ENCODE results near the gene HPSE2.
"Not testable (repeated sequence)": the region's sequence is repeated elsewhere in the genome, so short reads cannot be mapped to it uniquely, and the experiment has no call there.

Gene HPSE2

GRCh38 chr10:98915911-98916310, 319.7 kb downstream of the HPSE2 start:
- DNase-seq: no peak

GRCh38 chr10:98910546-98910945, 325.1 kb downstream of the HPSE2 start:
- no peak for DNase-seq

GRCh38 chr10:98910048-98910447, 325.6 kb downstream of the HPSE2 start:
- DNase-seq: no peak

GRCh38 chr10:98908868-98909267, 326.8 kb downstream of the HPSE2 start:
- DNase-seq: no peak

- not testable (repeated sequence) for DNase-seq
These were observed 327.4 kb downstream of the HPSE2 start for GRCh38 chr10:98908247-98908646.

GRCh38 chr10:98901441-98902110, 334.1 kb downstream of the HPSE2 start:
- no peak for DNase-seq

- no peak for DNase-seq
These were observed 336.6 kb downstream of the HPSE2 start for GRCh38 chr10:98899018-98899417.

- DNase-seq: no peak
These were observed 343.1 kb downstream of the HPSE2 start for GRCh38 chr10:98892523-98892922.

- DNase-seq: no peak
These were observed 349.0 kb downstream of the HPSE2 start for GRCh38 chr10:98886686-98887085.

GRCh38 chr10:98885378-98885777, 350.3 kb downstream of the HPSE2 start:
- no peak for DNase-seq

GRCh38 chr10:98881789-98882188, 353.9 kb downstream of the HPSE2 start:
- no peak for DNase-seq

GRCh38 chr10:98880971-98881370, 354.7 kb downstream of the HPSE2 start:
- no peak for DNase-seq

- no peak for DNase-seq
These were observed 356.7 kb downstream of the HPSE2 start for GRCh38 chr10:98878921-98879320.

GRCh38 chr10:98878418-98878817, 357.2 kb downstream of the HPSE2 start:
- no peak for DNase-seq

GRCh38 chr10:98861962-98862361, 373.7 kb downstream of the HPSE2 start:
- no peak for DNase-seq

GRCh38 chr10:98858525-98858924, 377.1 kb downstream of the HPSE2 start:
- DNase-seq: no peak

- DNase-seq: no peak
These were observed 380.1 kb downstream of the HPSE2 start for GRCh38 chr10:98855403-98856189.

GRCh38 chr10:98852686-98853085, 383.0 kb downstream of the HPSE2 start:
- no peak for DNase-seq

- no peak for DNase-seq
These were observed 387.3 kb downstream of the HPSE2 start for GRCh38 chr10:98848361-98848760.

- DNase-seq: no peak
These were observed 388.9 kb downstream of the HPSE2 start for GRCh38 chr10:98846787-98847186.

GRCh38 chr10:98833542-98833941, 402.1 kb downstream of the HPSE2 start:
- no peak for DNase-seq

GRCh38 chr10:98832738-98833137, 402.9 kb downstream of the HPSE2 start:
- DNase-seq: no peak

GRCh38 chr10:98832196-98832595, 403.5 kb downstream of the HPSE2 start:
- no peak for DNase-seq

GRCh38 chr10:98831391-98831790, 404.3 kb downstream of the HPSE2 start:
- DNase-seq: no peak

- no peak for DNase-seq
These were observed 409.9 kb downstream of the HPSE2 start for GRCh38 chr10:98825741-98826140.
